Stimulated activated CD4-positive, alpha-beta T cell treated with anti-CD3 and anti-CD28 coated beads, Interleukin-12 subunit alpha, Interleukin-12 subunit beta, amount 100 ng/mL, for 24 hours (primary cell): ENCODE data around the gene CEP135.
A peak's percentile ranks its signal among the peaks of the same experiment; 100 is the strongest.

ENCODE experiments used
- DNase-seq, 2 experiments: peaks; one replicate each; pipeline ENCODE4 v3.0.0-alpha.2; 2020; ENCODE audit warnings: low read depth in 2 of 2

Gene CEP135

GRCh38 chr4:56007154-56007553 lies 58.4 kb downstream of the CEP135 start:
- DNase-seq = no peak

- DNase-seq = no peak
These were observed 59.5 kb downstream of the CEP135 start for GRCh38 chr4:56008206-56008605.

DNA sequence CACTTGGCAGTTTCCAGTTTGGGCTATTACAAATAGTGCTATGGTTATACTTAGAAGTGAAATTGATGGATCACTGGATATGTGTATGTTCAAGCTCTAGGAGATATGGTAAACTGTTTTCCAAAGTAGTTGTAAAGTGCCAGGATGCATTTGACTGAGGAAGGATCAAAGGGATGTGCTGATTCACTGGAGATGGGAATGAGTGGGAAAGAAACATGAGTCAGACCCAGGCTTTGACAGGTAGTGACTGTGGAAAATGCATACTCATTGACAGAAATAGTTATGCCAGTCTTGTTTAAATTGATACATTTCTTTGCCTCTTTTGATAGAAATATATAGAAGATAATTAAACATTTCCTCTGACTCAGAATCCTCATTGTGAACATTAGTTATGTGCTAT lies 77.9 kb downstream of the CEP135 start:
- DNase-seq = no peak

- DNase-seq = no peak
These were observed 79.4 kb downstream of the CEP135 start for GRCh38 chr4:56028165-56028564.

DNA sequence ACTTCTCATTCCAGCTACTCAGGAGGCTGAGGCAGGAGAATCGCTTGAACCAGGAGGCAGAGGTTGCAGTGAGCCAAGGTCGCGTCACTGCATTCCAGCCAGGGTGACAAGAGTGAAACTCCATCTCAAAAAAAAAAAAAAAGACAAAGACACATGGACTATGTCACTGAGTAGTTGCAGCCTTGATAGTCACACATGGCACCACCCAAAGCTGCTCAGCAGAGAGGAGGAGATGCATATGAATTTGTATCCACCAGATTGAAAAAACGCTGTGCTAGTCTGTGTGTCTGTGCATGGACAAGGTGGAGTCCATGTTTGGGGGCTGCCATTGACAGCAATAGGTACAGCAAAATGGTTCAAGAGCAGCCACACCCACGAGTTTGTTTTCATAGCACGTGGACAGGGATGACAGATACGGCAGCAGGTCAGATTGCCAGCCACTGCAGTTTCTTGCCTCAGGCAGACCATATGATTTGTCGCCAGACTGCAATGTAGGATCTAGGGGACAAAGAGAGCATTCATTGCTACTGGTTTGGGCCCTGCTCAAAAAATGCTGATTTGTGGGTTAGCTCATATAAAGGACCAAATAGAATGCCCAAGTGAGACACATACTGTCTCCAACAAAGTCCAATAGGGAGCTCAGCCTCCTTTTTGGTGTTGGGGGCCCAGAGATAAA lies 89.9 kb downstream of the CEP135 start:
- DNase-seq = no peak

- no peak for DNase-seq
These were observed 92.1 kb downstream of the CEP135 start for GRCh38 chr4:56040842-56041241.

GRCh38 chr4:56042225-56042624 lies 93.5 kb downstream of the CEP135 start:
- no peak for DNase-seq

DNA sequence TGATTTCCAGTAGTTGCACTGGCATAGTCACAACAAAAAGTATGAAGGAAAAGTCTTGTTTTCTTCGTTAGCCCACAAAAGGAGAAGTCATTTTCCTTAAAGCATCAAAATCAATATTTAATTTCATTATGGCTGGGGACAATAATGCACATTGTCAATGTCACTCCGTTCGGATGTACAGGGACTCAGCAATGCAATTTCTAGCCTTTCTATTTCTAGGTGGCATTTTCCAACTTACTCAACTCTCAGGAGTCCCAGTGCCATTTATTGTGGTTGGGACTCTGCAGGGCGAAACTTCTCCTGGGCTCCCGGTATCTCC lies 99.6 kb downstream of the CEP135 start:
- no peak for DNase-seq

GRCh38 chr4:56048702-56049431 lies 100.1 kb downstream of the CEP135 start:
- peak; percentile 7 to 34 for DNase-seq

GRCh38 chr4:56050625-56051024 lies 101.9 kb downstream of the CEP135 start:
- no peak for DNase-seq

DNA sequence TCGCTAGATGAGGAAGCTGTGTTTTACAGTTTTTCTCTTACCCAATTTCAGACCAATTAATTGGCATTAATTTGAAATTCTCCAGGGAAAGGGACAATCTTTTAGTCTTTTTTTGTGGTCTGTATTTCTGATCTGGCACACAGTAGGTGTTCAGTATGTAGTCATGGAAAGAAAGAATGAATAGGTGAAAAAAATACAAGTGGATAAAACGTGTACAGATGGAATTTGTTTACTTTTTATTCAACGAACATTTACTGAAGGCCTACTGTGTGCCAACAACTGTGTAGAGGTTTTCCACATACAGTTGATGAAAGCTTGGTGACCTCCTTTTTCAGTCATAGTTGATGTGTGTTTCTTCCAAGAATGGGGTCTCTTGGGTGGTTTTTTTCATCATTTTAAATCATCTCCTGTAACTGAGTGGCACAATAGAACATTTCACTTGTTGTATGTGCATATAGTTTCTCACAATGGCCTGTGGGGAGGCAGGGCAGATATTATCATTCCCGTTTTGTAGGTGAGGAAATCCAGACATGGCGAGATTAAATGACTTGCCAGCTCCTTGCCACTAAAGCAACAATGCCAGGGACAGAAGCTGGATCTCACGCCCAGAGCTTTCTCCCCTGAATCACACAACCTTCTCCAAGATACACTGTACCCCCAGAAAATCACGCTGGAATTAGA lies 102.4 kb downstream of the CEP135 start:
- no peak for DNase-seq

GRCh38 chr4:56051710-56052075 lies 102.9 kb downstream of the CEP135 start:
- no peak for DNase-seq

DNA sequence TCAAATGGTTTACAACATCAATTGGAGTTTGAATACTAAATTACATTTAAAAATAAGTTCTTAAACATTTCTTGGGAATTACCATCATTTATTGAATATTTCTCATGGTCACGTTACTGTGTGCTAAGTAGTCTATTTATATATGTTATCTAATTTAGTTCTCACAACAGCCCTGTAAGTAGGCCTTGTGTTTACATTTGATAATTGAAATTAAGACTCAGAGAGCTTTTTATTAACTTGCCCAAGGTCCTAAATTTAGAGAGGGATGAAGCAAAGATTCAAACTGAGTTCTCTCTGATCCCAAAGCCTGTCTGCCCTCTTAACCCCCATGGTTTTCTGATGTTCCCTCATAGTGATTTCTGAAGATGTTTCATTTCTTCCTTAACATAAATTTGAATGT lies 103.7 kb downstream of the CEP135 start:
- no peak for DNase-seq

DNA sequence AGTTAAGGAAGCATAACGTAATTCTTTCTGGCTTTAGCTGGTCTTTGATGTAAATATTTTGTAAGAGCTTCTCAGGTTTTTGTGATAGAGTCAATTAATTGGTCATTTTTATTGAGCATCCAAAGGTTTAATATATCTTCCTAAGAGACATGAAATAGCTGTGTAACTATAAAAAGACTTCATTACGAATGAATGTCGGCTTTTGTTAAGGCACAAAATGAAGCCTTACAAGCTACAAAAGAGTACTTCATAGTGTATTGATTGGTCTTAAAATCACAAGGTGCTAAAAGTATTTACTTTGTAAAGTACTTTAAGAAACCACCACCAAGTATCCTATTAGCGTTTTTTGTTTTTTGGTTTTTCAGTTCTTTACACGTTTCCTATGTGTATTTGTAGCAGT lies 104.2 kb downstream of the CEP135 start:
- DNase-seq = no peak

DNA sequence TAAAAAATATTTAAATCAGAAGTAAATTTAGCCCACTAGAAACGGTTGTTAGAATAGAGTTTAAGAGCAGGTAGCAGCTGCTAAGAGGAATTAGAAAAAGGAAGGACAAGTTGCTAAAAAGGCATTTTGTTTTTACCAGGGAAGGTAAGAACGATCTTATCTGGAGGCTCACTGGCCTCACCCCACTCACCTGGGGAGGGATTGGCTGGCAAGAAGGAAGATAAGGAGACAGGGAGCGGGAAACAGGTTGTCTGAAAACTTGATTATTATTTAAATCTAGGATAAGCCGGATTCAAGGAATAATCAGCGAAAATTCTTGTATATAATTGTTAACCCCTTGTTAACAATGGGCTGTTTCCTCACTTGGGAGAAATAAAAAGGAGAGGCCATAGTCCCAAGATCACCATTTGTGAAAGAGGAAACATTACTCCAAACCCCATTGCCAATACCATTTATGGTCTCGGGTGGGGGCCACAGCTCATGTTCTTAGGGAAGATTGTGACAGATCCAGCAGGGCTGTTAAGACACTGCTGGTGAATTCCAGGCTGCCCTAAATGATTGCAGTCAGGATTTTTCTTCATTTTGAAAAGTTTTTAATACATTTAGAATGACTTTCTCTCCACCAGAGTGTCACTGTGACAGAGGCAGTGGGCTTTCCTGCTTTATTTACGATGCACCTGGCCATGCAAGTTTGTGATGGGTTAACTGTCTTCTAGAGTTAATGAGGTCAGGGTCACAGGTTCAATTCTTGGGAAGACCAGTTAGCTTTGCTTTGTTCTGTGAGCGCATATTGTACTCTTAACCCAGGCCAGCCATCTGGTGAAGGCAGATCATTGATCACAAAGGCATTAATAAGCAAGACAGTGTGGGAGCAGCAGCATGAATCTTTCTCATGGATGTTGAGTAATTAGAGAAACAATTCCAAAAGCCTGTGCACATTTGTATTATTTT lies 106.6 kb downstream of the CEP135 start:
- no peak for DNase-seq

GRCh38 chr4:56055991-56056390 lies 107.2 kb downstream of the CEP135 start:
- no peak for DNase-seq

DNA sequence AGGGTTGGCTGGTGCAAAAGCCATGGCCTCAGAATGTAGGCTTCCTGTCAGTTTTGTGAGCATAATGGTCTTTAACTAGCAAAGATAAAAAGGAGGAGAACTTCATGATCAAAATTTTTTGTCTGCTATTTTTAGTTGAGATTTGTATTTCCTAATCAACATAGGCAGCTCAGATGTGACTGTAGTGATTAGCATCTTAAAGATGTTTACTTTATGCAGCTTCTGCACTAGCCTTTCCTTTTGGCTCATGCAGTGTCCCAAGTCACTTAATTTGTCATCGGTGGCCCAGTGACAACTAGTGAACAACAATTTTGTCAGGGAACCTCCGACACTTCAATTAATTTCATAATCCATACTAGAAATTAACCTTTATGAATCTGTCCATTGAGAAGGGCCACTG lies 109.8 kb downstream of the CEP135 start:
- DNase-seq = no peak

DNA sequence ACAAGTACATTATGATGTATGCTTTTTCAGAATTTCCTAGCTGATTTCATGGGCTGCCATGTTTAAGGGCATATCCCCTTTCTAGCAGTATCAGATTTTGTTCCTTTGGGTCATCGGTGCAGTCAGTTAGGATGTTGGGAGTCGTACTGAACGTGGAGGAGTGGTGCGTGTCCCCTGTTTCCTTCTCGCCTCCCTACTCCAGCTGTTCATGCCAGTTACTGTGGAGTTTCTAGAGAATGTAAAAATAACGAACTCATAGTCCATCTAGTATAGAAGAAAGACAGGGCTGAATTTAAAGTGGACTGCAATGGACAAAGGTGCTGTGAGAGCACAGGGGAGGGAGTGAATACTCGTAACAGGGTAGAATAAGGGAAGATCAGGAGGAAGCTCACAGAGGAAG lies 111.3 kb downstream of the CEP135 start:
- DNase-seq = no peak

DNA sequence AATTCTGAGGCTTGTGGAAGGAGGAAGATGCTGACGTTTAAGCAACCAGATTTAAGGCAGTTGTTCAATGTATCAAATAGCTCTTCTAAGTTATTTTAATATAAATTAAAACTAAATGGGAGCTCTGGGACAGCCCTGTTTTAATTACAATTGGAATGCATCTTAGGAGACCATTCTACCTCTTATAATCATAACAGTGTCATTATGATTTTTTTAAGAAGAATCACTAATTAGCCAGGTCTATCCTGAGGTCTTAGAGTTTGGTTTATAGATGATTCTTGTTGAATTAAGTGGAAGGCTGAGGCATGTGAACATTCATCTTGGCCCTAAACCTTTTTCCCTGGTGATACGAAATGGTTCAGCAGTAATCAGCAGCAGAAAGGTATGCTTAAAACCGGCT lies 113.4 kb downstream of the CEP135 start:
- no peak for DNase-seq

DNA sequence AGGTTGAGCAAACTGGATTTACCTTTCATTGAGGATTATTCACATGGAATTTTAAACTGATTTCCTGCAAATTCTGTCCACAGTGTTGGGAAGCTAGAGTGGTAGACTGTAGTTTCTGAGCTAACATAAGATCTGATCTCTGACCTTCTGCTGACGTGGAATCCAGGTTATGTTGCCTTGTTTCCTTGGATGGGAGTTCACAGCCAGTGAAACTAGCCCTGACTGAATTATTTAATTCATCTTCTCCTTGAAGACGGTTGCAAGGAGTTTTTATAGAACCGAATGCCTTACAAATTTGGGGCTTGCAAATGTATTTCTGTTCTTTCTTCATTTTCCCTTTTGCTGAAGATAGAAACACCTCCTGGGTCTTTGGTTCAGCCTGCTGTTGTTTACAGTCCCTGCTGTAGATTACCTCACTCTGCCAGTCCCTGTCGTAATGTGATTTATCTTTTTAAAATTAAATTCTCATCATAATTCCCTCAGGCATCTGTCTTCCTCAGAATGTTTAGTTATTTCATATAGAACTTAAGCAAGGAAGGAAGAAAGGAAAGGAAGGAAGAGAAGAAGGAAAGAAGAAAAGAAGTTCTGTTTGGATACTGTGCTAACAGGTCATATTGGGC lies 113.9 kb downstream of the CEP135 start:
- DNase-seq = no peak

- DNase-seq = no peak
These were observed 117.7 kb downstream of the CEP135 start for GRCh38 chr4:56066493-56066892.

DNA sequence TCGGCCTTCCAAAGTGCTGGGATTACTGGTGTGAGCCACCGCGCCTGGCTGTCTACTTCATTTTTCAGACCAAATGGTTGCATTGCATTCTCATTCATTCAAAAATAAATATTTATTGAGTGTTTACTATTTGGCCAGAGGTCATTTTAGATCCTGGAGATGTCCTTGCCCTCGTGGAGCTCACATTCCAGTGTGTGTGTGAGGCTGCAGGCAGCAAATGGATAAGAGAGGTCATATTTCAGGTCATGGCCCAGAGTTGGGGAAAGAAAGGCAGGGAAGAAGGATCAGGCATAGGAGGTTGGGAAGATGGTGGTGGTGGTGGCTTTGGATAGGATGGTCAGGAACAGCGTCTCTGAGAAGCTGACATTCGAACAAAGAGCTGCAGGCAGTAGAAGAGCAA lies 119.1 kb downstream of the CEP135 start:
- no peak for DNase-seq
